ENCODE results near the gene BFSP1. TPM values are rescaled to one million over a fixed set of nuclear protein-coding genes. Genes with fewer than 3 reads are reported as not detected.

Gene BFSP1
- total RNA-seq, 2 donors from 2014 or later, result 0.41 to 0.68 TPM

- intact Hi-C loops (cut with DNase I), result no loop called here
- no peak for DNase-seq
- no peak for ATAC-seq
These were observed 49.5 kb downstream of the BFSP1 start for GRCh38 chr20:17481661-17482060.

DNA sequence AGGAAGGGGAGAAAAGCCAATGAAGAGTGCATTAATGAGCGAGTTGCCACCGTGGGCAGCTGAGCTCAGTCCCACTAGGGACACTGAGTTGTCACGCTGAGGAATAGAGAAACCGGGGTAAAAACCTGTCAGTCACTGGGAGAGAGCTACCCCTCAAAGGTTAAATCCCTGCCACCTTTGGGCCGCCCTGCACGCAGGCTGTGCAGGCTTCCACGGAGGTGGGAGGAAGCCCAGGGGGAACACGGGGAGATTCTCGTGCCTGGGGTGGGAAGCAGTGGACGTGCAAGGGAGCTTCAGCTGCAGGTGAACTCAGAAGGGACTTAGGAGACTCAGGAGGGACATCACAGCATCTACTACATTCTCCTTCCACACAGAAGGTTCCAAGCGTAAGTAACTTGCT lies 50.5 kb downstream of the BFSP1 start:
- intact Hi-C loops (cut with DNase I), result no loop called here
- no peak for ATAC-seq
- DNase-seq, result no peak

GRCh38 chr20:17479063-17479657 lies 52.0 kb downstream of the BFSP1 start:
- DNase-seq (no peak), ATAC-seq (no peak)
- intact Hi-C loops (cut with DNase I), result no loop called here

- DNase-seq (no peak), ATAC-seq (no peak)
- intact Hi-C loops (cut with DNase I), result no loop called here
These were observed 57.5 kb downstream of the BFSP1 start for GRCh38 chr20:17473659-17474058.

DNA sequence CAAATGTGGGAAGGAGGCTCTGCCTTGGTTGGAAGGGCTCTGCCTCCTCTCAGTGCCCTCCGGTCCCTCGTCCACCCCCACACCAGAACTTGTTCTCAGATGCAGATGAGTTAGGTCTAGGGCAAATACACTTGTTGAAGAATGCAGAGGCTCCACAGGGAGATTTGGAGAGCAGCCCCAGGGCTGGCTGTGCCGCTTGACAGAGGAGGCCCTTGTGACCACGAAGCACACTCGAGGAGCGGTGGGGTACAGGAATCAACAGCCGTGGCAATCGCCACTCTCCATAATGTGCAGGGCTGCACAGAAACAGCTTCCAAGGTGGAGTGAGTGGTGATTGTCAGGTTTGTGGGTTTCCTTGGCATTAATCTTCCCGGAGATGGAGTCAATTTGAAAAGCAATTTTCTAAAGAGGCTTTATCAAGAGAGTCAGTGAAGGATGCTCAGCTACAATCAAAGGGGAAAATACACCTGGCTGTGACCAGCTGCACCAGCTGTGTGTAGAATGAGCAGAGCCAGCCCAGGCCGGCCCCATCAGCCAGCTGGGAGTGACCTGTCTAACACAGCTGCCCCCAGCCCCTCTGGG lies 59.5 kb downstream of the BFSP1 start:
- ATAC-seq (no peak), DNase-seq (no peak)
- intact Hi-C loops (cut with DNase I), result no loop called here

GRCh38 chr20:17470973-17471372 lies 60.2 kb downstream of the BFSP1 start:
- no peak for ATAC-seq
- DNase-seq, result no peak
- intact Hi-C loops (cut with DNase I), result no loop called here

DNA sequence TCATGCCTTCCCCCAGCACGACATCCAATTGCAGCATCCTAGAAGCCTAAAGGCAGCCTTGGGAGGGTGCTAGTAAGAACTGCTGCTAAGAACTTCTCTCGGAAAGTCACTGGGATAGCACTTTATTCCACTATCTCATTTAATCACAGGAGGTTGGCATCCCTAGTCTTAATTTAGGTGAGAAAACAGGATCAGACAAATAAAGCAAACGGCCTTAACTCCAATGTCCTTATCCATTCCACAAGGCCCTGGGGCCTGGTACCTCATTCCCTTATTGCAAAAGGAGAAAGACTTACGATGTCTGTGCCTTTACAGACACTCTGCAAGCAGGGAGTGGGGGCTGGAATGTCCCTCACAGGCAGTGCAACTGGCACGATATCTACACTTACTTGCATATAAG lies 60.7 kb downstream of the BFSP1 start:
- intact Hi-C loops (cut with DNase I), result no loop called here
- no peak for DNase-seq
- no peak for ATAC-seq

DNA sequence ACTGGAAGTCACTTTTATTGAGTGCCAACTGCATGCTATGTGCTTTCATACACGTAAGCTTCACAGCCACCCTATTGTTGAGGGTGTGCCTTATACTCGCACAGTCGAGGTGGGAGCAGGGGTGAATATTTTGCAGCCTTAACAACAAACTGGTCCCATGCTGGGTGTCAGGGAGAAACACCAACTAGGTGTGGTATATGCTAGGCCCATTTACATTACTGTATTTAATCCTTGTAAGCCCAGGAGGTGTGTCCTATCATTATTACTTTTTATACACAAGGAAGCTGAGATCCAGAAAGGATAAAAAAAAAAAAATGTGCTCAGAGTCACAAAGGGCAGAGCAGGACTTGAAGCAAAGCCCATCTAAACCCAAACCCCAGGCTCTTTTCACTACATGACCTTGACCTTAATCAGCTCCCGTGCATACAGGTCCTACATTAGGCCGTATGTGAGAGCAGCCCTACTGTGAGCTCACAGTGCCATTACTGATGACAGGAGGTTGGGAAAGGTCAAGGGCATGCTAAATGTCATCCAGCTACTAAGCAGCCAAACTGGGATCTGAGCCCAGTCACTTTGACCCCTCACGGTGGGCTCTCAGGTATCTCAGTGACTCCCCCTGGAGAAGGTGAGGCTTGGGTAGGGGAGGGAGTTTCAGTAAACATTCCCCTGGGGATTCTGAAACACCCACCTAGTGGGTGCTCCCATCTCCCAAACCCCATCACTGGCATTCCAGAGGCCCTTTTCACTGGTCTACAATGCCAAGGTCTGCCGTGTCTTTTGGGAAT lies 61.7 kb downstream of the BFSP1 start:
- ATAC-seq, result no peak
- DNase-seq, result no peak
- intact Hi-C loops (cut with DNase I), result no loop called here

DNA sequence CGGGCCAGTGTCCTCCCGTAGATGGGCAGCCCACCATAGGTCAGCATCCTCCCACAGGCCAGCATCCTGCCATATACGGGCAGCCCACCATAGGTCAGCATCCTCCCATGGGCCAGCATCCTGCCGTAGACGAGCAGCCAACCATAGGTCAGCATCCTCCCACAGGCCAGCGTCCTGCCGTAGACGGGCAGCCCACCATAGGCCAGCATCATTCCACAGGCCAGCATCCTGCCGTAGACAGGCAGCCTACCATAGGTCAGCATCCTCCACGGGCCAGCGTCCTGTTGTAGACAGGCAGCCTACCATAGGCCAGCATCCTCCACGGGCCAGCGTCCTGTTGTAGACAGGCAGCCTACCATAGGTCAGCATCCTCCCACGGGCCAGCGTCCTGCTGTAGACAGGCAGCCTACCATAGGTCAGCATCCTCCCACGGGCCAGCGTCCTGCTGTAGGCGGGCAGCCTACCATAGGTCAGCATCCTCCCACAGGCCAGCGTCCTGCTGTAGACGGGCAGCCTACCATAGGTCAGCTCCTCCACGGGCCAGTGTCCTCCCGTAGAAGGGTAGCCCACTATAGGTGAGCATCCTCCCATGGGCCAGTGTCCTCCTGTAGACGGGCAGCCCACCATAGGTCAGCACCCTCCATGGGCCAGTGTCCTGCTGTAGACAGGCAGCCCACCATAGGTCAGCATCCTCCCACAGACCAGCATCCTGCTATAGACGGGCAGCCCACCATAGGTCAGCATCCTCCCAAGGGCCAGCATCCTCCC lies 62.9 kb downstream of the BFSP1 start:
- intact Hi-C loops (cut with DNase I), result no loop called here
- no peak for ATAC-seq
- no peak for DNase-seq

DNA sequence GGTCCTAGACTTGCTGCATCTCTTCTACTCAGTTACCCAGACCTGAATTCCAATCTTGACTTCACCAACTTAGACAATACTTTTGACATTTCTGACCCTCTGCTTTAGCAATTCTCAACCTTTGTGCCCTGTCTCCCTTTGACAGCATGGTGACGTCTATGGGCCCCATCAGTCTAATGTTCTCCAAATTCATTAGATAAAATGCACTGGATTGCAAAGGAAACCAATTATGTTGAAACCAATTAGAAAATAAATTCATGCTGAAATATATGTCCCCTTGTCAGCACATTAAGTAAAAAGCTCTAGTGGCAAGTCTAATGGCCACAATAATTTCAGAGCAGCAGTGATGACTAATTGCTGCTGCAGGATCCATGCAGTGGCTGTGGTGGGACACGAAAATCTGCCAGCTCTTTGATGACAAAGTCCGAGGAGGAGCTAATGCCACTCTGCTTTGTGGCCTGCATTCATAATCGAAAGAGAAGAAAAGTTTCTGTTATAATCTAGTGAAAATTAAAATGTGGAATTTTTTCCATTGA lies 64.0 kb downstream of the BFSP1 start:
- no peak for DNase-seq
- intact Hi-C loops (cut with DNase I), result no loop called here
- no peak for ATAC-seq

DNA sequence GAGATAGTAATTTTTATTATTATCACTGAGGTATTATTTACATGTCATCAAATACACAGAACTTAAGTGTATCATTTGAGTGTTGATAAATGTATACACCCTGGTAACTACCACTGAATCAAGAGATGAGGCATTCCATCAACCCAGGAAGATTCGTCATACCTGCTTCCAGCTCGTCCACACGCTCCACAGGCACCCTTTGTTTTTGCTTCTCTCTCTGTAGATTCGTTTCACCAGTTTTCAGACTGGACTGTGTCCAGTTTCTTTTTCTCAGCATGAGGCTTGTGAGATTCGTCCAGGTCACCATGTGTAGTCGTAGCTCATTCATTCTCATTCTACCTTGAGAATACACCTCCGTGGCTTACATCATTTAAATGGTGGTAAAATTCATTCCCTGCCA lies 64.5 kb downstream of the BFSP1 start:
- DNase-seq (no peak), ATAC-seq (no peak)
- intact Hi-C loops (cut with DNase I), result no loop called here

DNA sequence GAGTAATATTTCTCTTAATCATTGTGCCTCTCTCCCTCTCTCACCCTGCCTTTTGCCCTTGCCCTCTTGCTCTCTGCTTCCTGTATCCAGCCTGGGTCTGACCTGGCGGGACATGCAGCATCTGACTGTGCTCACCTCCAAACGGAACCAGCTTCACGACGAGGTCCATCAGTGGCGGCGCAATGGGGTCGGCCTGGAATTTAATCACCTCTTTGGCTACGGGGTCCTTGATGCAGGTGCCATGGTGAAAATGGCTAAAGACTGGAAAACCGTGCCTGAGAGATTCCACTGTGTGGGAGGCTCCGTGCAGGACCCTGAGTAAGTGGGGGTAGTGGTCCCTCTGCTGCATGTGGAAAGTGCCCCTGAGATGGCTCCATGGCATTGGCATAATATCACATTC lies 65.9 kb downstream of the BFSP1 start:
- intact Hi-C loops (cut with DNase I), result no loop called here

GRCh38 chr20:17463711-17464110 lies 67.5 kb downstream of the BFSP1 start:
- no peak for ATAC-seq
- intact Hi-C loops (cut with DNase I), result no loop called here
- DNase-seq, result no peak

More for the DNA sequence above, 65.9 kb downstream of the BFSP1 start:
- no peak for DNase-seq
- ATAC-seq, result no peak

- no peak for DNase-seq
- intact Hi-C loops (cut with DNase I), result no loop called here
- ATAC-seq, result no peak
These were observed 69.2 kb downstream of the BFSP1 start for GRCh38 chr20:17461941-17462340.

DNA sequence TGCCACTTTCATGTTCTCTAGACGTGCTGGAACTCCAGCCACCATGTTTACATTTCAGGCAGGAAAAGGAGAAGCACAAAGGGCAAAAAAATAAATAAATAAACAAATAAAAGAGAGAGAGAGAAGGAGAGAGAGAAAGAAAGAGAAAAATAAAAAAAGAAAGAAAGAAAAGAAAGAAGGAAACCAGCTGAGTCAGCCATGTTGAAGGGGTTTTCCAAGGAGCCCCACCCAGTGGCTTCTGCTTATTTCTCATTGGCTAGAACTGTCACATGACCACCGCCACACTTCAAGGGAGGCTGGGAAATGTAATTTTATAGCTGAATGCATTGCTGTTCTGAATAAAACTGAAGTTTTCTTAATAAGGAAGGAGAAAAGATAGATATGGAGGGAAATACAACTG lies 71.1 kb downstream of the BFSP1 start:
- no peak for ATAC-seq
- intact Hi-C loops (cut with DNase I), result no loop called here
- DNase-seq, result no peak

DNA sequence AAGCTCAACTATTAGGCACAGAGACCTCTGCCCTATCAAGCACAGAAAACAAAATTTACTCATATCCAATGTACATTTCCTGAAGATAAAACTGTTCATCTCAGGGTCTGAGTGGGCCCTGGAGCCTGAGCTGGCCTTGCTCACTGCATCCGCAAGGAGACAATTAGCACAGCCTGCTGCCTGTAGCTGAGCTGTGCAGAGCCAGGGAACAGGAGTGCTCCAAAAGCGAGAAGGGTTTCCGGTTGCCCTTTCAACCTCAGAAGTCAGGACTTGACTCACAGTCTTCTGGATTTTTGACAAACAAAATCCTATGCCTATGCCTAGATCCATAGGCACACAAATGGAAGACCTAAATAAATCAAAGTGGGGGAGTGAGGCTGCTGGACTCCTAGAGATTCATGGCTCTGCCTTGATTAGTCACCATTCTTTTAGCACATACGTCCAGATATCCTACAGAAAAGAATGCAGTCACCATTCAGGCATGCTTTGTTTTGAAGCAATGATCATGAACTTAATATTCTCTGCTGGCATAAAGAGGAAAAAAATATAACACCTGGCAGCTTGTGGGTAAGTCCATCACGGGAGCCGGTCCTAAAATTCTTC lies 73.5 kb downstream of the BFSP1 start:
- ATAC-seq (no peak), DNase-seq (no peak)
- intact Hi-C loops (cut with DNase I), result no loop called here

- DNase-seq, result no peak
- no peak for ATAC-seq
- intact Hi-C loops (cut with DNase I), result no loop called here
These were observed 74.1 kb downstream of the BFSP1 start for GRCh38 chr20:17457079-17457478.

DNA sequence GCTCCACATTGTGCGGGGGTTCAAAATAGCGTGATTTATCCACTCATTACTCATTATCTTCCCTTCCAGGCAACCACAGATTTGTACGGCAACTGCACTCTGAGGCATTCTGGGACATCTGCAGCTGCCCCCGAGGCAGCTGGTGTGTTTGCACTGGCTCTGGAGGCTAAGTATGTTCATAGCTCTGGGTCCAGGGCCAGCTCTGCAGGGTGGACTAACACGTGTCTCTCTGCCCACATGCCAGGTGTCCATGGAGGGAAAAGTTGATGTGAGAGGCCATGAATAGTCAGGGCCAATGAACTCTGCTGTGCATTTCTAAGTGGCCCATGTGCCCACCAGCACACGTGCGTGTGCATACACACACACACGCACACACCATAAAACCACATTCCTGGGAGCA lies 74.9 kb downstream of the BFSP1 start:
- no peak for DNase-seq
- no peak for ATAC-seq
- intact Hi-C loops (cut with DNase I), result no loop called here

GRCh38 chr20:17453592-17453991 lies 77.6 kb downstream of the BFSP1 start:
- ATAC-seq (no peak), DNase-seq (no peak)
- intact Hi-C loops (cut with DNase I), result no loop called here

GRCh38 chr20:17452441-17452840 lies 78.7 kb downstream of the BFSP1 start:
- intact Hi-C loops (cut with DNase I), result no loop called here
- ATAC-seq (no peak), DNase-seq (no peak)

Measured in left cardiac atrium (tissue), 4 donors.